SKM-1 (cell line): ENCODE results near the gene LTA4H.
"Not testable (repeated sequence)": the region's sequence is repeated elsewhere in the genome, so short reads cannot be mapped to it uniquely, and the experiment has no call there.

Experiments used
- DNase-seq: peaks from one replicate; lab custom pipeline; 2025; ENCODE audit not compliant: unreplicated experiment; lab: John Stamatoyannopoulos, UW

Gene LTA4H

DNA sequence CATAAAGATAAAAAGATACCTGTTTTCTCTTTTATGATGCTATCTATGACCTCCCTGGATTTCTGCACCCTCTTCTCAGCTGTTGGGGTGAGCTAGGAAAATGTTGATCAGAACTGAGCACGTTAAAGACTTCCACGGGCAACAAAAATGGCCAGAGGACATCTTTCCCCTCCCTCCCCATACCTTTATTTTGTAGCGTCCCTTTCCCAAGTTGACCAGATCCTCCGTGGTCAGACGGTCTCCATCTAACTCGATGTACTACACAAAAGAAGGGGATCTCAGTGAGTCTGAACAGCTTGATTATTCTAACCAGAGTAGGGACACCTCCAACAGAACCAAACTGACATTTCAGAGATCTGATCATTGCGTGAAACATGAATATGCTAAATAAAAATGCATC, 41.5 kb downstream of the LTA4H start:
- no peak for DNase-seq

DNA sequence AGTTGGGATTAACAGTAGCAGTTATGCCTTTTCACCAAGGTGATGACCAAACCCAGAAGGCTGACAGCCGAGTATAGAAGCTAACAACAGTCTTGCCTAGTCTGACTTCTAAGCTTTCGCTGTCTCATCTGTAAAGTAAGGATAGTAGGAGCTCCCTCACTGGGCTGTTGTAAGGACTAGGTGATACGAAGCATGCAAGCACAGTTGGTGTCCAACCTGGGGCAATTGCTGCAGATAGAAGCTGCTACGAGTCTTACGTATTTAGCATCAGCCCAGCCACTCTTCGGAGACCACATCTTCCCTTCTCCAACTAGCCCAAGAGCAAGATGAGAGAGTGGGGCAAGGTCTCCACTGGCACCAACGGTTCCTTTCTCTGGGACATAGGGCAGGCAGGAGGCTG, 45.3 kb downstream of the LTA4H start:
- no peak for DNase-seq

DNA sequence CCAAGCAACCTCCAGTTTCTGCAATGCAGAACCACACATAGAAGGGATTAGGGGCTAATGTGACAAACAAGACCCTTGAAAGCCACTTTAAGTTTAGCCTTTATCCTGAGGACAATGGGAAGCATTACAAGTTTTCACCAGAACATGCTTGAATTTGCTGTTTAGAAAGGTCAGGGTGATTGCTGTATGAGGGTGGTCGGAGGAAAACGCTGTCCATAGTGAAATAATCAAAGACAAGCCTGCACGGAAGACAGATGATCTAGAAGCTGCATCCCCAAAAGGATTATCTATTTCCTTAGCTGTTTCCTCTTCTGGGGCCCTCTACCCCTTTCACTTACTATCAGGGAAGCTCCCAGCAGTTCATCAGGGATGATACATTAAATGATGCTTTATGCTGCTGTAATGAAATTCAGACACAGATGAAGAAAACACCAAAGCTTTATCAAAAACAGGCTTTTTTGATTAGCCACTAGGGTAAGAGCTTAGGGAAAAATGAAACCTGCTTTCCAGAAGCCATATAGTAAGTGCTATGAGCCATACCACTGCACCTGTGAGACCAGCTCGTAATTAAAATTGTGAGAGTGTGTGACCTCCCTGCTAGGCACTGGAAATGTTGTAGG, 45.8 kb downstream of the LTA4H start:
- DNase-seq = no peak

DNA sequence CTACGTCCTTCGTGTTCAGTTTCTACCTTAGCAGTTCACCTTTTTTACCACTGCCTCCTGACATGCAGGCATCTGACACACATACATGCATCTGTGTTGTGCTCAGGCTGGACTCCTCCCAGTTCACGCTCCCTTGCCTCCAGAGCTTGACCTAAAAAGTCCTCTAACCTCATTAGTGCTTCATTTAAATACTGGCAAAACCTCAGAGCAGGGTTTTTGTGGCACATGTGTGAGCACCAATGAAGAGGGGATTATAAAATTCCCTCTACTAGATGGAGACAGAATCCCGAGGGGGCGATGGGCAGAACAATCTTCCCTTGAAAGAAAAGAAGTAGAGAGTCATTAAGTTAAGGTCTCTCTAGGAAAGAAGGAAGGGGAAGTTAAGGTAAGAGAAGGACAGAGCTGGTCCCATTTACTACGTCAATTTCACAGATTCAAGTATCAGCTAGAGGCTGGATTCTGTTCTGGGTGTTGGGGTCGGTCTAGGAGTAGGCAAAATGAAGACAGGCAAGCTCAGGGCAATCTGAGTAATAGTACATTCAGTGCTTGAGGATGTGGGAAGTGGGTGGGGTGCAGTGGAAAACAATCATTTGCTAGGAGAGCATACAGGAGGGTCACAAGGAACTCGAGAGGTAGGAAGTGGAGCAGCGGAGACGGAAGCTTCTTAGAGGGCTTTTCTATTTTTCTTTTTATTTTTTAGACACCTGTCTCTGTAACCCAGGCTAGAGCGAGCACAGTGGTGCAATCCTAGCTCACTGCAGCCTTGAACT, 46.7 kb downstream of the LTA4H start:
- DNase-seq = no peak

DNA sequence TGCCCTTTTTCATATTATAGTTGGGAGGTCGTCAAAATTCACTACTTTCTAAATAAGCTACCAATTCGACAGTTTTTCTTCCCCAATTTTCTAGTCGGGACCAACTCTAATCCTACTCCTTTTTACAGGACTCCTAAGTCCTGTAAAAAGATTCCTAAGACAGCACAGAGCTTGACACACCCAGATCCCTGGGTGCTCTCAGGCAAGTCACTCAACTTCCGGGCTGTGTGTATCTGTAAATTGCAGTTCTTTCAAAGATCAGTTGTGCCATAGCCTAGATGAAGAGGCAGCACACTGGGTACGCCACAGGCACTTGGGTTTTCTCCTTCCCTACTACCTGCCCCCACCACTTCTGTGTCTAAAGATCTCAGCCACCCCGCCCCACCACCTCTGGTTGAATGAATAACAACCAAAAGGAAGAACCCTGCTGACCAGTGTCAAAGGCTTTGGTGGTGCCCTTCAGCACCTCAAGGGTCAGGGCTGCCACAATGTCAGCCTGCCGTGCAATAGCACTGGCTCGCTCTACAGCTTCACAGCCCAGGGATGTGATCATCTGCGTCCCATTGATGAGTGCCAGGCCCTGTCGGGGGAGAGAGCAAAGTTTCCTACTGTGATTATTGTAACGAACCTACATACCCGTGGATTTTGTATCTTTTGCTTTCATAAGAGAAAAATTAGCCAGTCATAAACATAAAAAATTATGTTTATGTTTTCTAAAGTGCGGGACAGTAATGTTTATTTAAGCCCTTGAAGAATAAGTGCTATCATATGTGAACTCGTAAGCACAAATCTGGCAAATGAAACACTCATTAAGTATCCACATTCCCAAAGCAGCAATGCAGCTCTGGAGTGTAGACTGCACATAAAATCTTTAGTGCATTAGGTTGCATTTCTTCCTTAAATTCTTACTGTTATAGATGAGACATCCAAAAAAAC, 48.5 kb downstream of the LTA4H start:
- DNase-seq = no peak

DNA sequence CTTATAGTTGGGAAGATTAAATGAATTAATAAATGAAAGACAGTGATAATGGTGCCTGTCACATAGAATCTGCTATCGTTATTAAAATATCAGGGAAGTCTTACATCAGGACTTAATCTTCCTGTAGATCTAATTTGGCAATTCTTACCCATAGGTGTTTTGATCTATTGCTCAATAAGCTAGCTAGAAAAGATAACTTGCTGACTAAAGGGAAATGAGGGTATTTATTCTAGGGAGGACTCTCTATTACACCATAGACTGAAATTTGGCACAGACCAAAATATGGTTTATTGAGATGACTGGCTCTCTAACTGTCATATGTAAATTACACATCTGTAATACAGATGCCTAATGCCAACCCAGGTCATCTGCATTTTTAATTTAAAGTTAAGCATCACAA, 50.7 kb downstream of the LTA4H start:
- no peak for DNase-seq

DNA sequence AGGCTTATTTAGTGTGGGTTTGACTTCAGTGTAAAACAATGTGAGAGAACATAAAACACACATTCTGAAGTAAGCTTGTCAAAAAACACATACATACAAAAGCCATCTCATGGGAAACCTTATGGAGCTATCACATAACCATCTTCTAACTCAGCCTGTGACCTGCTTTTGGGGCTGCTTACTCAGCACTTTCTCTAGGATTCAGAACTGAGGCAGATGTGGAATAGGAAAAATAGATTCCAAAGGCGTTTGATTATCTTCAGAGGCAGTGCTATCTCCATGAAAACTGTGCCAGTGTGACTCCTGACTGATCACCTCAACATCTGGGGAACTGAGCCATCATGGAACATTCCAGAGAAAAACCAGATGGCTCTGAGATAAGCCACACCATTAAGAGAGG, 52.8 kb downstream of the LTA4H start:
- no peak for DNase-seq

DNA sequence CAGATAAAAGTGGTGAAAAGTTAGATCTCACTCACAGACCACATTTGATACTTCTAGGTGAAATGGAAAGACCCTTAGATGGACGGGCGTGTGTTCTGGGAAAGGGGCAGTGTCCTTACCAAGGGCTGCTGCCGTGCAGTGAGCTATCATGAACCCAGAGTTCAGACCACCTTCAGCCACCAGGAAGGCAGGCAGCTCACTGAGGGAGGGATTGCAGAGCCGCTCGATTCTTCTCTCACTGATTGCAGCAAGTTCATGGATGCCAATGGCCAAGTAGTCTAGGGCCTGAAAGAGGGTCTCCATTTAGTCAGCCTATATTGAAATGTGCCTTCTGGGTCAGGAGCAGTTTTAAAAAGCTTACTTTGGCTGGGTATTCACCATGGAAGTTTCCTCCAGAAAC, 55.0 kb downstream of the LTA4H start:
- DNase-seq = no peak

DNA sequence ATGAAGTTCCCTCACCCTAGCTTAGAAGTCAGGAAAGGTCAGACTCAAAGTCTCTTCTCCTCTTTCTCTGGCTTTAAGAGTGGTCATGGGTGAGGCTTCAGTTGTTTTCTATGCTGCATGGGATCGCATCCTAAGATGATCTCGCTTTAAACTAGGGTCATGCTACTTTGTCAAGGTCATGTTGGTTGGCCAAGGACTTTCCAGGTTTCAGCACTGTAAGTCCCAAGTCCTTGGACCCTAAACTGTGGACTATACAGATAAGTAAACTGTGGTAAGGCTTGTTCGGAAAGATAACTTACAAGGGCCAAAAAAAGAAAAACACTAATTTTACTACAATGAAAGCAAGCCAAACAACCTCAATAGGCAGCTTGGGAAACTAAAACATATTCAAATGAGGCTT, 56.6 kb downstream of the LTA4H start:
- DNase-seq = no peak

DNA sequence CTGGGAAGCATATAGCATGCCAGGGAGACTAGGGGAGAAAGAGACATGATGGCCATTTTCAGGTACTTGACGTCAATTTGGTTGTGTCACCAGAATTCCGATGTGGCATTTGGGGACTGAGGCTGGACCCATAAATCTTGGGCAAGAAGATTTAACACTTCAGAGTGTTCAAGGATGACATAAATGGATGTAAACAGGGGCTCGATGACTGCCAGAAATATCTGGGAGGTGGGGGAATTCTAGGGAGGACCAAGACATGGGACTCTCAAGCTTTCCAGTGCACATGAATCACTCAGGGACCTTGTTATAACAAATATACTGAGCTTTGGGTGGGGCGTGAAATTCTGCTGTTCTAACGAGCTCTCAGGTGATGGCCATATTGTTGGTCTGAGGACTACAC, 57.0 kb downstream of the LTA4H start:
- DNase-seq = no peak

DNA sequence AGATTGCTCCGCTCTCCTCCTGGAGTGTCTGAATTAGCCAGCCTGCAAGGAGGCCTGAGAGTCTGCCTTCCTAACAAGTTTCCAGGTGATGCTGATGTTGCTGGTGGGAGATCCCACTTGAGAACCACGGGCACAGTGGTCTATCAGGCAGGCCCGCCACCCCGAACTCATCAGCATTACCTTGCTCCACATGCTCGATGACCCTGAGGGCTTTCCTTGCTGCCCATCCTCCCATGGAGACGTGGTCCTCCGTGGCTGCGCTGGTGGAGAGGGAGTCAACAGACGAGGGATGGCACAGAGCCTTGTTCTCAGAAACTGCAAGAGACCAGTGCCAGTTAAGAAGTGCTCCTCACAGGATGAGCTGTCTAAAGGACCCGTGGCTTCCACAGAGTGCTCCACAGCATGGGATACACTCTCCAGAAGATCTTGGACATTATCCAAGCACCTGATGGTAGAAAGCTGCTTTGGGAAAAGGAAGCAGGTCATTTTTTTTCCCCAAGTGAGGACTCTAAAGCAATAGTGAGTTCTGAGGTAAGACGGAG, 57.6 kb downstream of the LTA4H start:
- DNase-seq = no peak

DNA sequence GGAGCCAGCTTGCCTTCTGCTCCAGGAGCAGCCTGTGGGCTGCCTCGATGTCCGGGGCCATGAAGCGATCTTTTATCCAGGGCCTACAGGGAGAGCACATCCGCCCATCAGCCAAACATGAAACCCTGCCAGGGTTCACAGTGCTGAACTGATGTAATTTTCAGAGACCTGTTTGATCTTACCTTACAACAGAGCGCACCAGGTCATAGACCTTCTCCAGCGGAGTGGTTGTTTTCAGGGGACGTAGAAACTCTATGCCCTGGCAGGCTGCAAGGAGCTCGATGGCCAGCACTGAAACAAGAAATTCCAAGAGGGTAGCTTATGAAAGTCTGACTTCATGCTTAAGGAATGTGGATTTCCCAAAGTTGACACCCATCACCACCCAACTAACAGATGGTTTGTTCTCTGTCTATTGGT, 59.0 kb downstream of the LTA4H start:
- no peak for DNase-seq

DNA sequence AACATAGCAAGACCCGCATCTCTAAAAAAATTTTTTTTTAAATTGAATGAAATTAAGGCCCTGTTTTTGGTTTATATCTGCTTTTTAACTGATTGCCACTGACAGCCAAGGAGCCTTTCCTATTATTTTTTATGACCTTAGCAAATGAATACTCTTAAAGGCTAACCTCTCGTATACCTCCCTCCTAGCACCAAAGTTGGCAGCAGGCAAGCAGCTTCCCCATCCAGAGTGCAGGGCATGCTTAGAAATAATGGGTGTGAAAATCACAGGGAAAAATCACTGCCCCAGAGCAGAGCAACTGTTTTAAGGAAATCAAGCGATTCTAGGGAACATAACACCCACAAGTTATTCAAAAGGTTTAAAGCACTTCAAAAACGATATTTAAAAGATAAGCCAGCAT, 59.9 kb downstream of the LTA4H start:
- no peak for DNase-seq

DNA sequence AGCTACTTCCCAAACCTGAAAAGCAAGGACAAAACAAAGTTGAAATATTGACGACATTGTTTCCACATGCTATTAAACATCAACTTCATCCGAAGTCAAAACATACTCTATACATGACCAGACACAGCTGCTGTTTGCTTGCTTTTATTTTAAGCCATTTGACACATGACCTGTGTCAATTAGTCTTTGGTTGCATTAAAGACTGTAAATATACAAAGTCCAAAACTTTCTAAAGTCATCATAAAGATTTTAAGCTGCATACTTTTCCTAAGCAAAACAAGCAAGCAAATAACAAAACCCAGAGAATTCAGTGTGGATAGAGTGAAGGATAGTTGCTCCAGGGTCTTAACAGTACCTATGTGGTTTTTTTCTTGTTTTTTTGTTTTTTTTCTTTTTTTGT, 61.0 kb downstream of the LTA4H start:
- no peak for DNase-seq

DNA sequence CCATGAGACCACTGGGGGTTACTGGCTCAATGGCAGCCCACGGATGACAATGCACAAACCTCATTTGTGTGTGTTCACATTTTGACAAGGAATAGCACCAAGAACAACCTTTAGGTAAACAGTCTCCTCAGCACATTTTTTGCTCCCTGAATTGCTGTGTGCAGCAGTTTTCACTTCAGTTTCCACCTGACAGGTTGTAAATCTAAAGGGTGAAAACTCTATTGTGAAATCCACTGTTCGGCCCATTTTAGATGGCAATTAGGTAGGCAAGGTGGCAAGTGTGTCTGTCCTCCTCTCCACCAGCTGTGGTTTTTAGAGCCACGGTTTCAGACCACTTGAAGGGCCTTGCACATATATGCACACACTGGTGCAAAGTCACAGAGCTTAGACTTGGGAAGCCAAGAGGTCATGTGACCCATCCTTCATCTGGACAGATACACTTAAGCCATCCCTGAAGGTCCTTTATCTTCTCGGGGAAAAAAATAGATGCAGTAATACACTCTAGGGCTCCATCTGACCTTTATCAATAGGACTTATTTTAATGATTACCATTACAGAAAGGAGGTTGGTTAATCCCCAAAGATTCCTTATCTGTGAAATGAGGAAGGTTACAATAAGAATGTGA, 62.4 kb downstream of the LTA4H start:
- no peak for DNase-seq

DNA sequence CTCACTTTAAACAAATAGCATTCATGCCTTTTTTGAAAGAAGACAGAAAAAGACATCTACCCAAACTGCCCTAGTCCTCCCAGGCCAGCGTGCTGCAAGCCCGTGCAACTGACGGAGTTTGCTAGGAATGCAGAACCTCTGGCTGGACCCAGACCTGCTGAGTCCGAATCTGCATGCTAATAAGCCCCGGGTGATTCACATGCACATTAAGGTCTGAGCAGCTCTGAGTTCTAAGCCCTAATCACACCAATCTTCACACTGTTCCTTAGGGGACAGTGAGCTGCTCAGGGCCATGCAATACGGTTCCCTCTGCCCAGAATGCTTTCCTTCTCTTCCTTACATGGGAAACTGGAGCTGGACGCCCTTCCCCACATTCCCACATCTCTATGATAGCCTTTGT, 64.5 kb downstream of the LTA4H start:
- no peak for DNase-seq

DNA sequence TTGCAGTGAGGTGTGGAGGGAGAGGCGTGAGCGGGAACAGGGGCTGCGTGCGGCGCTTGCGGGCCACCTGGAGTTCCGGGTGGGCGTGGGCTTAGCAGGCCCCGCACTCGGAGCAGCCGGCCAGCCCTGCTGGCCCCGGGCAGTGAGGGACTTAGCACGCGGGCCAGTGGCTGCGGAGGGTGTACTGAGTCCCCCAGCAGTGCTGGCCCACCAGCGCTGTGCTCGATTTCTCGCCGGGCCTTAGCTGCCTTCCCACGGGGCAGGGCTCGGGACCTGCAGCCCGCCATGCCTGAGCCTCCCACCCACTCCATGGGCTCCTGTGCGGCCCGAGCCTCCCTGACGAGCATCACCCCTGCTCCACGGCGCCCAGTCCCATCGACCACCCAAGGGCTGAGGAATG, 66.3 kb downstream of the LTA4H start:
- DNase-seq = not testable (repeated sequence)

DNA sequence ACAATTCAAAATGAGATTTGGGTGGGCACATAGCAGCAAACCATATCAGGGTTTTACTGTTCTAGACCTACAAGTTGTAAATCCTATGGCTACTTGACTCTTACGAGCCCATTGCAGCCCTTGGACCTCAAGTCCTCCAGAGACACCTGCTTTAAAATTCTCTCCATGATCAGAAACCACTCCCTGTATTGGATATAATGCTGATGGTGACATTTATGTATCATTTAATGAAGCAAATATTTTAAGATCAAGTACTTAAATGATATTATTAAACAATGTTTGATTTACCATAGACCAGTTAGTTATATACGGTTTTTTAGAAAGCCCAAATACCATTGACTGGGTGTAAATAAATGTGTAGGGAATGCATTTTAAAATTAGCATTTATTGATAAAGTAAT, 68.1 kb downstream of the LTA4H start:
- DNase-seq = no peak

DNA sequence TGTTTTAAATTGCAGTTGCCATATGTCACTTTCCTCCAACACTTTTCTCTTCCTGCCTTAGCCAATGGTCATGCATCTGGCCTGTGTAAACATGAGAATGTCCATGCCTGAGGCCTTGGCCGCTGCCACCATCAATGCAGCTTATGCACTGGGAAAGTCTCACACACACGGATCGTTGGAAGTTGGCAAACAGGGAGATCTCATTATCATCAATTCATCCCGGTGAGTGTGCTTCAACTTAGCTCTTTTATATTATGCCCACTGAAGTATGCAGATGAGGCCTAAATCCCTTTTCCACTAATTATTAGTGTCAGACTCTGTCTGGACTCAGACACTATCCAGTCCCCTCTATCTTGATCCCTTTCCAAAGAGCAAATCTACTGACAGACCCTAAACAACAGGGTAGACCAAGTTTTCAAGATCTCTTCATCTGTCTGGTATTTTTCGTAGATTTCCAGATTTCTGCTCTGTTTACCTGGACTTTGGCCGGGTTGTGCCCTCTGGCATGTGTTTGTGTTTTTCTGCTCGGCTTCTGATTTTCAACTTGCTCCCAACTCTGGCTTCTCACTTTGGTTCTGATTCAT, 69.0 kb downstream of the LTA4H start:
- DNase-seq = no peak

DNA sequence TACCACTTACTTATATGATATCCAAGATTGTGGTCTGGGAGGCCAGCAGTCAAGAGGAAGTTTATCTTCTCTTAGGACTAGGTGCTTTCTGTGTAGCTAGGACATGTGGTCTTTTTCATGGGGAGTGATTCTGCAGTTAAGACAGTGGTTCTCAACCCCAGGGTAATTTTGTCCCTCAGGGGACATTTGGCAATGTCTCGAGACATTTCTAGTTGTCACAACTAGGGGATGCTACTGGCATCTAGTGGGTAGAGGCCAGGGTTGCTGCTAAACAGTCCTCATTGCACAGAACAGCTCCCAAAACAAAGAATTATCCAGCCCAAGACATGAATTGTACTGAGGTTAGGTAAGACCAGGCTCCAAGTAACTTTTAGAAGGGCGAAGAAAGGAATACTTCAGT, 72.3 kb downstream of the LTA4H start:
- no peak for DNase-seq

DNA sequence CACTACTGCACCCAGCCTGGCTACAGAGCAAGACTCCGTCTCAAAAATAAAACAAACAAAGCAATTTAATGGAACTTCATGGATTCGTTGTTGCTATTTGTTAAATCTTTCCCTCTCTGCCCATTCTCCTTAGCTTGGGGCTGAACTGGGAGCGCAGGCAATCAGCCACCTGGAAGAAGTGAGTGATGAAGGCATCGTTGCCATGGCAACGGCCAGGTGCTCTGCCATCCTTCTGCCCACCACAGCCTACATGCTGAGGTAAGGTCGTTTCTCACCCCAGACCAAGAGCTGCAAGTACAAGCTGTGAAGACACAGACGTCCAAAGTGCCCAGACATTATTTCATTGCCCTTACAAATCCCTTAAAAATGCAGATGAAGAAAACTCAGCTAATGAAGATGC, 73.2 kb downstream of the LTA4H start:
- no peak for DNase-seq
